GM21423 (cell line): Measurements from ENCODE around the gene SORCS3.

Experiments used
- ATAC-seq: cut with Tn5 transposase; IDR thresholded peaks from one replicate; pipeline ENCODE4 v1.9.1; 2021; ENCODE audit warnings: mild to moderate bottlenecking, moderate library complexity; ENCODE audit not compliant: unreplicated experiment

SORCS3 gene

GRCh38 chr10:104641187-104641936, at the start of gene SORCS3:
Gene SORCS3 (plus strand): TSS chr10:104641290.
- no peak for ATAC-seq

DNA sequence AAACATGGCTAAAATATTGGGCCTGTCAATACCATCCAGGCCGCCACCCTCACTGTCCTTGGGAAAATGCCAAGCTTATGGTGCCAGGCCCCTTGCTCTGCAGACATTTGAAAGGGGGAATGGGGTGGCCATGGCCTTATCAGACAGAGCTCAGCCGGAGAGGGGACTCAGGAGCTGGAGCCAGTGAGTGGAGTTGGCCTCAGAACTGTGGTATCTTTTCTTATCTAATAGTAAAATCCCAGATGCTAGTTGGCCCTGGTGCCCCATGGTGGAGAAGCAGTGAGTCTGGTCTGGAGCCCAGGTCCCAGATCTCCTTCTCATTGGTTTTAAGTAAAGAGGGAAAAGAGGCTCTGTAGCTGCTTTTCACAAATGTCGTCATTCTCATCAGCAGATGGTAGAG, 49.6 kb upstream of the SORCS3 start:
- ATAC-seq: no peak

- no peak for ATAC-seq
These were observed 39.9 kb upstream of the SORCS3 start for GRCh38 chr10:104601166-104601565.

- no peak for ATAC-seq
These were observed 32.8 kb upstream of the SORCS3 start for GRCh38 chr10:104608091-104608828.

DNA sequence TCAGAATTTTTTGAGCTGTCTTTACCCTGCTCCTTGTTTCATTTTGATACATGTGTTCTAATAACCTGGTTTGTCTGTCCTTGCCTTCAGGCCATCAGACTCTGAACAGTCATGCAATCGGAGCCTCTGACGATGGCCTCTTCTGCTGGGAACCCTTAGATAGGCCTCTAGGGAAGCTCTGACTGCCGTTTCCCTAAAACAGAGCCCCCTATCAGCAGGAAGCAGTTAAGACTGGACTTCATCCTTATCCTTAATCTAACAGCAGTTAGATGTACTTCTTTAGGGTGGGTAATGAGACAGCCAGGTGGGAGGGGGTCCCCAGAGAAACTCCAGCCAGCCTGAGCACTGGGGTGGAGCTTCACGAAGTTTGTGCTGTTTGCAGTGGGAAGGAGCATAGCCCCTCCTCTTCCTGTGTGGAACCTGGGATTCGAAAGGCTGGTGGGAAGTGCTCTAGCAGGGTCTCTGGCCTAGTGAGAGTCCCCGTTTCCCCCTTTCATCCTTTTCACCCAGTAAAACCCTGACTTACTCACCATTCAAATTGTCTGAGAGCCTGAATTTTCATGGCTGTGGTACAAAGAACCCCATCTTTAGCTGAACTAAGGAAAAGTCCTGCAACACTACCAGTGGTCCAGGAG, 28.4 kb upstream of the SORCS3 start:
- ATAC-seq: no peak

GRCh38 chr10:104613406-104613805, 27.7 kb upstream of the SORCS3 start:
- no peak for ATAC-seq

DNA sequence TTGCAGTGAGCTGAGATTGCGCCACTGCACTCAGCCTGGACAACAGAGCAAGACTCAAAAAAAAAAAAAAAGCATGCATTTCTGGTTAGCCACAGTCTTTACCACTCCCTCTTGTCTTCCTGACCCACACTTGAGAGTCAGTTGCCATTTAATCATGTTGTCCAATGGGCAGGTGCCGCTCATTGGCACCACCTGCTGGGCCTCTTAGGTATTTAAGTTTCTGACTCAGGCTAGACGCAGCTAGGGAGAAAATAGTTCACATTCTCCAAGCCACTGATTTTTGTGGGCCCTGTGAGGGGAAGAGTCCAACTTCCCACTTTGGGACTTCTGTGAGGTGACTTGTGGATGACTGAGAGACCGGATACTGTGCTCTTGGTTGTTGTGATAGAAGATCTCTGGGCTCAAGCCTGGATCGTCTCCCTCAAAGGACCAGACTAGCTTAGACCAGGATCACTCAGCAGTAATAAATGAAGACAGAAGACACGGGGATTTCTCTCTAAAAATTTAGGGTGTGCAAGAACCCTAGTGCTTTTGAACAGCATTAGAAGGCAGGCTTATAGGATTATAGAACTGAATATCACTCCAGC, 26.8 kb upstream of the SORCS3 start:
- ATAC-seq: peak; percentile 77

DNA sequence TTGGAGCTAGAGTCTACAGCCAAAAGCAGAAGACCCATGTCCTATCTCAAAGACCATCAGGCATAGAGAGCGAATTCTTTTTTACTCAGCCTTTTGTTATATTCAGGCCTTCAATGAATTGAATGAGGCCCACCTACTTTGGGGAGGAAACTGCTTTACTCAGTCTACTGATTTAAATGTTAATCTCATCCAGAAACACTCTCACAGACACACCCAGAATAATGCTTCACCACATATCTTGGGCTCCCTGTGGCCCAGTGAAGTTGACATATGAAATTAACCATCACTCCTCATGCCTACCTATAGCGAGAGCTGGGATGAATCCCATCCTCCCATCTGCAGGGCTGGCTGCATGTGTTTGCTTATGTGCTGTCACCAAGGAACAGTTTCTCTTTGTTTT, 26.0 kb upstream of the SORCS3 start:
- no peak for ATAC-seq

DNA sequence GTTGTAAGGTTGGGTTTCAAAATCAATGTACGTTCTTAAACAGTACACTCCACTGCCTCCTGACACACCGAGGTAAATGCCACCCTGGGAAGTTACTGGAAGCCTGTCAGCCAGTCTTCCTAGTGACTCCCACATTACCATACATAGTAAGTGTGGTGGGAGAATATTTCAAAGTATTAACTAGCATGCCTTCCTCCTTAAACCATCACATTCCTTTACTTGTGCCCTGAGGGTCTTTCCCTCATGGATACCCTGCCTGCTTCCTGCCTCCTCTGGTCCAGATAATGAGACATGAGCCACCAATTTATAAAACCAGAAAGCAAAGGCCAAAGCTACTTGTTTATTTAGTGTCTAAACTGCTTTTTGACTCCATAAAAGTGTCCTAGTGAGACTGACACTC, 23.3 kb upstream of the SORCS3 start:
- no peak for ATAC-seq

GRCh38 chr10:104622175-104622574, 18.9 kb upstream of the SORCS3 start:
- ATAC-seq: no peak

DNA sequence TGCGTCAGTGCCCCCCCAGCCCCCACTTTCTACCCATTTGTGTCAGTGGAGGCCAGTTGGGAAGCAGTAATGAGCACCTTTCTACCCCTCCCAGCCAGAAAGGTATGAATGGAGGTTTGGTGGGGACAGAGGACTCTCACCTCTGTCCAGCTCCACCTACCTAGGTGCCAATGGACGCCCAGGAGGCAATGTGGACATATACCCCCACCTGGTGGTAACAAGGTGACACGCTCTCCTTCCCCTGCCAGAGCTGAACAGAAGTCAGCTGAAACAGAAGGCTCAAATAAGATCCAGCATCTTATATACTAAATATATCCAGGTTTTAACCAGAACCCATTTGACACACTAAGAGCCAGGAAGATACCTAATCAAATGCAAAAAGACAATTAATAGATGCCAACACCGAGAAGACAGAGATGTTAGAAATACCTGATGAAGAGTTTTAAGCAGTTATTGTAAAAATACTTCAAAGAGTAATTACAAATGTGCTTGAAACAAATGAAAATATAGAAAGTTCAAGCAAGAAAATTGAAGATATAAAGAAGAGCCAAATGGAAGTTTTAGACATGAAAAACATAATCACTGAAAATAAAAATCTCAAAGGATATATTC, 18.4 kb upstream of the SORCS3 start:
- no peak for ATAC-seq

- ATAC-seq: no peak
These were observed 10.4 kb upstream of the SORCS3 start for GRCh38 chr10:104630731-104631130.

DNA sequence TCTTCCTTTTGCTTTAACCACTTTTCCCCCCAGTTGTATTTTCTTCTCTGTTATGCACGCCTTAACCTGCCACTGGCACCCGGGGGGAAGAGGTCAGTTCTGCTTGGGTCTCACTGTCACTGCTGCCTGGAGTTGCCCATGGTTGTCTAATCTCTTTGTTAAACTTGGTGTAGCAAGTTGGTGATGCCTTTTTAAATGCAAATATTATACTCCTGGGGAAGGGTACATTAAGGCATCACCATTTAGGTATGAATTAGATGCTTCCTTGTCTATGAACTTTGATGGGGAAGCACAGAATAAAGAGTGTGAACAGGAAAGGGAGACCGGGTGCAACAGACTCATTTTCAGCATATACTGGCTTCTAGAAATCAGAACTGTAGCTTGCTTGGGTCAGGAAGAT, 9.1 kb upstream of the SORCS3 start:
- ATAC-seq: no peak

GRCh38 chr10:104638861-104639589, 2.1 kb upstream of the SORCS3 start:
- no peak for ATAC-seq

DNA sequence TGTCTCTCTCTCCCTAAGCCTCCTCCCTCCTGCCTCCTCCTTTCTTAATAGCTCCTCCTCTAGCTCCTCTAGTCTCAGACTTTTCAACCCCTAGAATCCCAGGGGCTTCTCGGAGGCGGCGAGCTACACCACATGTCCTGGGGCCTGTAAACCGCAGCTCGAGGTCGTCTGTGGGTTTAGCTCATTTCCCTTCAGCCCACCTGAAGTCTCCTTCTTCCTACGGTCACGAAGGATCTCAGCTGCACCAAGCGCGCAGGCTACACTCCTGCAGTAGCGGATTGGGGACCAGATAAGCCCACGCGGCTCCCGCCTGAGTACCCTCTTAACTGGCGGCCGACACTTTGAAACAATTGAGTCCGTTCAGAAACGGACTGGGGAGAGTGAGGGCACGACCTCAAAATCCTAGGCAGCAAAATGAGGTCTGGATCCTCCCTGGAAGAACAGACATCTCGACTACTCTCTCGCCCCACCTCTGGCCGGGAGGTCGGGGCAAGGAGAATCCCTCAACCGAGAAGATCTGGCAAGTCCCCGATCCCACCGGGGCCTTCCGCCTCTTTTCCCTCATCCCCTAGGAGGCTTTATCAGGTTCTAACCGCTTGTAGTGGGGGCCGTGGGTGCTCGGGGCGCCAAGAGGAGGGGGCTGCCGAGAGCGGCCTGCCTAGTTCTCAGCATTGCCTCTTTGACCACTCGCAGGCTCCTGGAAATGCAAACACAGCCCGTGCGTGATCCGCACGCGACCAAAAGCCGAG, 1.3 kb upstream of the SORCS3 start:
- ATAC-seq: no peak

GRCh38 chr10:104640339-104641186, 527 bp upstream of the SORCS3 start:
- ATAC-seq: no peak

- no peak for ATAC-seq
These were observed 1.0 kb downstream of the SORCS3 start for GRCh38 chr10:104641937-104642657.

GRCh38 chr10:104642658-104643302, 1.7 kb downstream of the SORCS3 start:
- ATAC-seq: no peak
